Endometrial microvascular endothelial cells (primary cell): ENCODE measurements around the gene RPUSD4. TPM values are rescaled to one million over a fixed set of nuclear protein-coding genes. Genes with fewer than 3 reads are reported as not detected.
"Not testable (repeated sequence)": the region's sequence is repeated elsewhere in the genome, so short reads cannot be mapped to it uniquely, and the experiment has no call there.

Experiments used
- in situ Hi-C: cut with HindIII; loops from 2 replicates; pipeline ENCODE4 v1.10.0; 2017; ENCODE audit warnings: low sequenced_read_pairs, low pct_unique_long_range_greater_than_20kb; ENCODE audit errors: inconsistent ontology term
- total RNA-seq: library from RNA; depleted of rRNA; stranded (reverse); fragments of >200 nt; gene quantifications from one replicate; pipeline ENCODE4 v1.2.3, GENCODE V29; 2015; ENCODE audit errors: inconsistent ontology term

The RPUSD4 gene
- 22.3 TPM for total RNA-seq

- in situ Hi-C loops: no loop called here
Observed at GRCh38 chr11:126211236-126212088, at the start of gene RPUSD4, which contains the start of gene FAM118B. TSS of gene RPUSD4 (minus strand) at chr11:126211650. CDS start at chr11:126211638, 12 bp downstream. TSS of gene FAM118B (plus strand) at chr11:126211782. CDS start at chr11:126235002, 23,220 bp downstream.

GRCh38 chr11:126257764-126258163 is 46.3 kb upstream of the RPUSD4 start:
- in situ Hi-C loops: no loop called here

- in situ Hi-C loops: no loop called here
Observed at GRCh38 chr11:126257144-126257543, 45.7 kb upstream of the RPUSD4 start.

GRCh38 chr11:126256216-126256615 is 44.8 kb upstream of the RPUSD4 start:
- in situ Hi-C loops: no loop called here

DNA sequence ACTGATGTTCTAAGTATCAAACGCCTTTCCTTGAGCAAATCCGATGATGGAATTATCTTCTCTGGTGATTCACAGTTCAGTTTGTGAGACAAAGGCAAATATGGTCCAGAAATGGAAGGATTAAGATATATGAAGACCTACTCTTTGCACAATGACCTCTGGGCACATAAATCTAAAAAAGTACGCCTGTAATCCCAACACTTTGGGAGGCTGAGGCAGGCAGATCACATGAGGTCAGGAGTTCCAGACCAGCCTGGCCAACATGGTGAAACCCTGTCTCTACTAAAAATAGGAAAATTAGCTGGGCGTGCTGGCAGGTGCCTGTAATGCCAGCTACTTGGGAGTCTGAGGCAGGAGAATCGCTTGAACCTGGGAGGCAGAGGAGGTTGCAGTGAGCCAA is 44.1 kb upstream of the RPUSD4 start:
- in situ Hi-C loops: not testable (repeated sequence)

DNA sequence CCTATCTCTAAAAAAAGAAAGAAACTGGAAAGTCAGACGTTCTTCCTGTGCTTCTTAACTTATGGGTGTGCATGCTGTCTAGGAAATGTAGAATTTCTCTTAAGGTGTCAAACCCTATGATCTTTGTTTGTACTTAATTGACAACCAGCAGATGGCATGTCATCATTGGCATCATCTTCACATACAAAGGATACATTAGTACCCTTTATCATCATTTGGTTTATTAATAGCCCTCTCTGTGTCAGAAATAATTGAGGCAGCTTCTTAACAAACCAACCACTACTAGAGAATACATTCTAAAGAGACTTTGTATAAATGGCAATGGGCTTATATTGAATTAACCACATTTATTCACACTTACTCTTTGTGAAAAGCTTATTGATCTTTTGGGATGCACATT is 43.4 kb upstream of the RPUSD4 start:
- in situ Hi-C loops: no loop called here

DNA sequence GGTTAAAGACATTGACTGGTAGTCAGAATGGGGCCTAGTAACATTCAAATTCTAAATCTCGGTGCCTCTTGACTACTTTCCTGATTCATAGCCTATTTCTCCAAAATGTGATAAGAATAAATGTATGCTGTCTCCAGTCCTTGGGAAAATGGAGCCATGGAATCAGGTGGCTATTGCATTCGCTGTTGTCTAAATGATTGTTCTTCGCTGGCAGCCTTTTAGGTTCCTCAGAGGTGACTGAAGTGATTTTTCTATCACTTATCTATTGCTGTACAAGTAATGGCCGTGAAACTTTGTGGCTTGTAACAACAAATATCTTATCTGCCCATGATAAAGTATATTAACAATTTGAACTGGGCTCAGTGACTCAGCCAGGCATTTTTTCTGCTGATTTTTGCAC is 41.8 kb upstream of the RPUSD4 start:
- in situ Hi-C loops: no loop called here

- in situ Hi-C loops: no loop called here
Observed at GRCh38 chr11:126246636-126247035, 35.2 kb upstream of the RPUSD4 start.

- in situ Hi-C loops: no loop called here
Observed at GRCh38 chr11:126233391-126233790, 21.9 kb upstream of the RPUSD4 start.

GRCh38 chr11:126232683-126233082 is 21.2 kb upstream of the RPUSD4 start:
- in situ Hi-C loops: no loop called here

DNA sequence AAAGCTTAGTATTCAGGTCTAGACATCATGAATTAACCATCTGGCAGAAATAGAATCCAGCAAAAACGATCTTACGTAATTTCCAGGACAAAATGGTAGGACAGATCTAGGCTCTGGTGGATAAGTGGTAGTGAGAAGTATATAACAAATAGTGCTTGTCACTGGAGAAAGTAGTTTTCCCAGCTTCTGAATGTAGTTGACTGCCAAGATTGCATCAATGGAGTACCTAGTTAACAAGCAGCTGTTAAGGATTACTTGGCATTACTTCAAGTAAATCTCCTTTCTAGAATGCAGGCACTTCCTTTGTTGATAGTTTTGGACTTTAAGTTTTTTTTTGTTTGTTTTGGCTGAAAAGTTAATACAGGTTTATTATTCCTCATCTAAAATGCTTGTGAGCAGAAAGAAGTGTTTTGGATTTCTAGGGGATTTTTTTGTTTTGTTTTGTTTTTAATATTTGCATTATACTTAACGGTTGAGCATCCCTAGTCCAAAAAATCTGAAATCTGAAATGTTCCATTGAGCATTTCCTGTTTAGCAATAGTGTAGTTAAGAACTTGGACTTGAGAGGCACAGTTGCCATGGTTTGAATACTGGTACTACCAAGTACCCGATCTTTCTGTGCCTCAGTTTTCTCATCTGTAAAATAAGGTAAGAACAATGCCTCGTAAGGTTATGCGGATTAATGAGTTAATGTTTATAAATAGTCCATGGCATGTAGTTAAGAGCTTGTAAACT is 20.4 kb upstream of the RPUSD4 start:
- in situ Hi-C loops: no loop called here

DNA sequence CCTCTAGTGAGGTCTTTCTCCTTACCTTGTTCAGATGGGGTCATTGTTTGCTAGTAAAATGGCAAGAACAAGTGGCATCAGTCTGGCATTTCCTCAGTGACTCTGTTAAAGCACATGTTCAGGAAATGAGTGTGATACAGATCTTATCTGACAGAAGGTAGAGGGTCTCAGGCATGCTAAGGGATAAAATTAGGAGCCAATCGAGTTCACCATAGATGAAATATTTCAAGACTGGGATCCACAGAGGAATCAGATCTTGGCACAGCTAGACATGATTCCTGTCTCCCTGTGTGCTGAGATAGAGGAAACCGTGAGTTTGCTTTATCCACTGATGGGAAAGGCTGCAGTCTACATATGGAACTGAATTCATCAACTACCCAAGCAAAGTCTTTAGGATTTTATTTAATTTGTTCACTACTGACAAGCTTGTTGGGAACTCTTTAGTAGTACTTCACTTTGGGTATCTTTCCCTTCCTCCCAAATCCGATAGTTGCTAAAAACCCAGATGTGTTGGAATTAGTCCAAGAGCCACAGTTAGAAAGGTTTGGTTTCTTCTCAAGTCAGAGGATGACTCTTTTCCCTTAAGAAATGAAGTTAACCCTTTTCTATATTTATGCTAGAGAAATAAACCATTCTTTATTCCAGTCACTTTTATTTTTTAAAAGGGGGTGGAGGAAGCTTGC is 18.5 kb upstream of the RPUSD4 start:
- in situ Hi-C loops: no loop called here

DNA sequence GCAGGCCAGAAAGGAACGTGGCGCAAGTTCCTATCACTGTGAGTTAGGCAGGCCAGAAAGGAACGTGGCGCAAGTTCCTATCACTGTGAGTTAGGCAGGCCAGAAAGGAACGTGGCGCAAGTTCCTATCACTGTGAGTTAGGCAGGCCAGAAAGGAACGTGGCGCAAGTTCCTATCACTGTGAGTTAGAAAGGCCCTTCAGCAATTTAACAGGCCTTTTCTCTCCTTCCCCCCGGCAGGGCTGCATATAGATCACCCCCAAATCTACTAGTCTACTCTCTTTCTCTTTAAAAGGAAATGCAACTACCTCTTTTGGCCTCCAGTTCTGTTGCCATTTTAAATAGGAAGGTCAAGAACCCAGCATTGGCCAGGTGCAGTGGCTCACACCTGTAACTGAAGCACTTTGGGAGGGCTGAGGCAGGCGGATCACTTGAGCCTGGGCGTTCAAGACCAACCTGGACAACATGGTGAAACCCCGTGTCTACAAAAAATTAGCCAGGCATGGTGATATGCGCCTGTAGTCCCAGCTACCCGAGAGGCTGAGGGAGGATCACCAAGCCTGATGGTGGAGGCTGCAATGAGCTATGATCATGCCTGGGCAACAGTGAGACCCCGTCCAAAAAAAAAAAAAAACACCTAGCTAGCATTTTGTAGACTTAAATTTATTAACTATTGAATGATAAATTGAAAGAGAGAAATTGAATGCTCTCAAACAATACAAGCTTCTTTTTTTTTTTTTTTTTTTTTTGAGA is 15.1 kb upstream of the RPUSD4 start:
- in situ Hi-C loops: no loop called here

DNA sequence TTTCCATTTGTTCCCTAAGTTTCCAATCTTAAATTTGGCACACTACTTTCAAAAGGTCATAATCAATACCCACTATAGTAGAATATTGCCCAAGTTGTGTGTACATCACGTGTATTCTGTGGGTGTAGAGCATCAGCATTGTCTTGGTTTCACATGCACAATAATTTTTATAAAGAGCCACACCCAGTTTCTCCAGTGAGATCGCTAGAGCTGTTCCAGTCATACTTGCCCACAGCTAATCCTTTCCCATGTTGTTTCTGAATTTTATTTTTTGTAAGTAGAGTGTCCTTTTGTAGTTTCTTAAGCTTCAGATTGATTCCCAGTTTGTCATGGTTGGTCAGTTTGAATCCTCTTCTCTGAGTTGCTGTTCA is 13.8 kb upstream of the RPUSD4 start:
- in situ Hi-C loops: no loop called here

DNA sequence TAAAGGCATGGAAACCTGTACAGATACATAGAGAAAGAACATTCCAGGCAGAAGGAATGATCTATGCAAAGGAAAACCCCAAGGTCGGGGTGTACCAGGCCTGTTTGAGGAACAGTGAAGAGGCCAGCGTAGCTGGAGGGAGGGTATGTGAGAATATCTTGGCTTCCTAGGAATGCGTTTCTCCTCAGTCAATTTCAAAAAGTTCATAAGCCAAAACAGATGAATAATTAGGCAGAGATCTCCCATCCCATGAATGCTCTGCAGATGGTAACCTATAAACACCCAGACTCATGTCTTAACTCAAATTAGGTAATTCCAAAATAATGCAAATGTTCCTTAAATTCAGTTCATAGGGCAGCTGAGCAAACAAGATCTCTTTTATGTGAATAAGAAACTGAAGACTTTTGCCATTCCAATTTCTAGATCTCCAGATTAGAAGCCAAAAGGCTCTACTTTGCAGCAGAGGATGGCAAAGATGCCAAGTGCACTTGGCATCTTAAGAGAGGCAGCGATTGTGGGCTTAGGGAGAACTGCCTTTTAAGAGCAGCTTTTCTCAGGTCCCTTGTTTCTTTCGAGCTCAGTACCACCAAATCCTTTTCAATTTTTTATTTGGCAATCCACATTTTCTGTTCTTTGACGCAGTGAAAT is 13.3 kb upstream of the RPUSD4 start:
- in situ Hi-C loops: no loop called here

DNA sequence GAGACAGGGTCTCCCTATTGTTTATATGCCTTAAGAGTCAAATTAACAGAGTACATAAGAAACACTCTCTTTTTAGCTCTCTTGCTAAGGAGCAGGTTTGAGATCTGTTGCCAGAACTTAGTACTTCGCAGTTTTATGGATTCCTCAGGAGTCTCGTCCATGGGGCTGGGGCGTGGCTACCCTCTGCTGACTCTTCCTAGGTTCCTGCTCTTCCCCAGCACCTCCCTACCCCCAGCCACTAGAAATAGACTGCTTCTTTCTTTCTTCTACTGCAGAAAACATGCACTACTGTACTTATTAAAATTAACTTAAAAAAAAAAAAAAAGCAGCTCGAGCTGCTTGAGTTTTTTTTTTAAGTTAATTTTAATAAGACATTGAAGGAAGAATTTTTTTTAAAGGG is 8.1 kb upstream of the RPUSD4 start:
- in situ Hi-C loops: no loop called here

DNA sequence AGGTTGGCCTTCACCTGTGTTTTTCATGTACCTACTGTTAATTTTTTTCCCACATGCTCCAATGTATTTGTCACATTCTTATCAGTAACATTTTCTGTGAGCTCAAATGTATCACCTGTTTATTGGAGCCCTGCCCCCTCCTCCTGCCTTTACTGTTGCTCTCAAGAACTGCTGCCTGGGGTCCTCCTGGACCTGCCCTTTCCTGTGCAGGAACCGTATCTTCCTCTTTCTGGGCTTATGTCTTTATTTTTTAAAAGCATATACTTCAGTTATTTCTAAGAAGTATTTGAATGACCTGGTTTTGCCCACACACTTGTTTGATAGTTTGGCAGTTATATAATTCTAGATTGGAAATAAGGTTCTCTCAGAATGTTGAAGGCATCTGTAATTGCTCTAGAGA is 6.0 kb upstream of the RPUSD4 start:
- in situ Hi-C loops: no loop called here

DNA sequence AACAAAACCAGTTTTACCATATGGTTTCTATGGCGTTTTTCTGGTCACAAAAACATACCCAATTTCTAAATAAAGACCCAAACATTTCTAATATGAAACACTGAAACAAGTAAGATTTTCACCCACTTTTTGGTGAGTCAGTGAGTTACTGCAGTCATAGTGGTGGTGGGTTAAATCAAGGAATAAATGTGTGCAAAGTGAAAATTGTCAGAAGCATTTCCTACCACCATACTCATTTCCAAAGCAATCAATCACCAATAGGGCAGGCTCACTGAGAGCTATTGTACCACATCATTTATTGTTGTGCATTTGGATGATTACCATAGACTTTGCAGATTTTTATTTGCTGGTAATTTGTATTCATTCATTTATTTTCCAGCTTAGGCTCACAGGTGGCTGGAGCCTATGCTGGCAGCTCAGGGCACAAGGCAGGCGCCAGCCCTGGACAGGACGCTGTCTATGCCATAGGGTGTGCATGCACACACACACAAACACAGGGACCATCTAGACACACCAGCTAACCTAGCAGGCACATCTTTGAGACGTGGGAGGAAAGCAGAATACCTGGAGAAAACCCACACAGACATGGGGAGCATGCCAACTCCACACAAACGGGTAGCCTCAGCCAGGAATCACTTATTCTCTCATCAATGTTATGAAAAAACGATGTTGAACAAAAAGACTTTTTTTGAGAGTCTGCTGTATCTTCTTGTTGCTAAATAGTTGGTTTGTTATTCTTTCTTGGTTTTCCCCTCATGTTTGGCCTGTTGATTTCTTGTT is 5.3 kb upstream of the RPUSD4 start:
- in situ Hi-C loops: no loop called here
